Measurements from ENCODE around the gene GABRP. TPM values are rescaled to one million over a fixed set of nuclear protein-coding genes. Genes with fewer than 3 reads are reported as not detected.

Gene GABRP
- total and polyA plus RNA-seq, 5 donors from 2014 or later, result not detected

DNA sequence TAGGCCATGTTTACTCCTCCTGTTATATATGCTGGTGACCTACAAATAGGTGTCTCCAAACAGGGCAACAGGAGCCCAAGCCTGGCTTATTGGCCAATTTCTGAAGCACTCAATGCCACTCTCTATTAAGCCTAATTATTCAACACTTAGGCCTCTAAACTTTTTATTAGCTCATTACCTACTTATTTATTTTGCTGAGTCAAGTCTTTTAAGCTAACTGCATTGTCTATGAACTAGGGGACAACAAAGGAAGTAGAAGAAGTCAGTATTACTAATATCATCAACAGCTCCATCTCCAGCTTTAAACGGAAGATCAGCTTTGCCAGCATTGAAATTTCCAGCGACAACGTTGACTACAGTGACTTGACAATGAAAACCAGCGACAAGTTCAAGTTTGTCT is 28.2 kb downstream of the GABRP start:
- peaks cover 4% of the 10 kb centered on the region for H3K27me3 Mint-ChIP-seq
- no peaks in the 10 kb centered on the region for H3K36me3 Mint-ChIP-seq

GRCh38 chr5:170813231-170813630 is 29.7 kb downstream of the GABRP start:
- DNase-seq (no peak), ATAC-seq (ENCODE audit: low read depth in 2 of 2) (no peak)
- Mint-ChIP-seq H3K4me3 (no peak overlapping the region), H3K27me3 (no peaks in the 10 kb centered on the region), H3K9me3 (peaks cover 0 to 2% (median 0%) of the 10 kb centered on the region in 7 donors), H3K27ac (no peak overlapping the region), H3K36me3 (no peaks in the 10 kb centered on the region), H3K4me1 (no peaks in the 10 kb centered on the region)
- H3K4me3 ChIP-seq (ENCODE audit: low read depth, low read length), result no peak overlapping the region
- H3K9me3 ChIP-seq (ENCODE audit: control insufficient read depth in 2 of 2, low read length in 2 of 2), result no peaks in the 10 kb centered on the region
- no peak overlapping the region for H3K27ac ChIP-seq (ENCODE audit: insufficient read depth, low read length, poor library complexity, severe bottlenecking)
- peaks cover 2% of the 10 kb centered on the region for H3K27me3 ChIP-seq (ENCODE audit: control insufficient read depth, insufficient read depth, low read length)
- no peaks in the 10 kb centered on the region for H3K4me1 ChIP-seq (ENCODE audit: control insufficient read depth, insufficient read depth, low read length, poor library complexity, severe bottlenecking)
- H3K36me3 ChIP-seq (ENCODE audit: control insufficient read depth, insufficient read depth, low read length), result no peaks in the 10 kb centered on the region

More for the DNA sequence above, 28.2 kb downstream of the GABRP start:
- Mint-ChIP-seq H3K4me3 (no peak overlapping the region), H3K9me3 (no peaks in the 10 kb centered on the region), H3K4me1 (no peaks in the 10 kb centered on the region), H3K27ac (no peak overlapping the region)
- DNase-seq, result no peak
- no peaks in the 10 kb centered on the region for H3K4me1 ChIP-seq (ENCODE audit: control insufficient read depth, insufficient read depth, low read length, poor library complexity, severe bottlenecking)
- H3K9me3 ChIP-seq (ENCODE audit: control insufficient read depth in 2 of 2, low read length in 2 of 2), result no peaks in the 10 kb centered on the region
- peaks cover 2% of the 10 kb centered on the region for H3K27me3 ChIP-seq (ENCODE audit: control insufficient read depth, insufficient read depth, low read length)
- no peaks in the 10 kb centered on the region for H3K36me3 ChIP-seq (ENCODE audit: control insufficient read depth, insufficient read depth, low read length)
- no peak overlapping the region for H3K4me3 ChIP-seq (ENCODE audit: low read depth, low read length)
- no peak for ATAC-seq (ENCODE audit: low read depth in 2 of 2)
- no peak overlapping the region for H3K27ac ChIP-seq (ENCODE audit: insufficient read depth, low read length, poor library complexity, severe bottlenecking)

DNA sequence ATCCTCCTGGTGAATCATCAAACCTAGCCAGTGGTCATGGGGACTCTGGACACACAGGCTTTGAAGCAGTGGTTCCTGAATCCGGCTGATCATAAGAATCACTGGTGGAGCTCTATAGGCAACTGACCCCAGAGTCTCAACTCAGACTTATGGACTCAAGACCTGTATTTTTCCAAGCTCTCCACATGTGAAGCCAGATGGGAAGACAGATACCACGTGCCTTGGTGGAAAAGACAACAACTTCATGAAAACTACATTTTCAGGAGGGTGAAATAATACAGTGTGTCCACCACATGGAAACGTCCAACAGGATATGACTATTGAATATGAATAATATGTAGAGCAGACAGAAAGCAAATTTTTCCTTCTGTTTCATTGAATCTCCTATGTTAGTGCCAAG is 33.7 kb downstream of the GABRP start:
- no peak overlapping the region for H3K4me3 ChIP-seq (ENCODE audit: low read depth, low read length)
- no peak overlapping the region for H3K27ac ChIP-seq (ENCODE audit: insufficient read depth, low read length, poor library complexity, severe bottlenecking)
- H3K4me1 Mint-ChIP-seq, result no peaks in the 10 kb centered on the region
- H3K27me3 Mint-ChIP-seq, result no peaks in the 10 kb centered on the region
- no peak overlapping the region for H3K4me3 Mint-ChIP-seq
- no peaks in the 10 kb centered on the region for H3K27me3 ChIP-seq (ENCODE audit: control insufficient read depth, insufficient read depth, low read length)
- no peaks in the 10 kb centered on the region for H3K36me3 Mint-ChIP-seq
- no peaks in the 10 kb centered on the region for H3K9me3 ChIP-seq (ENCODE audit: control insufficient read depth in 2 of 2, low read length in 2 of 2)
- H3K36me3 ChIP-seq (ENCODE audit: control insufficient read depth, insufficient read depth, low read length), result no peaks in the 10 kb centered on the region
- ATAC-seq (ENCODE audit: low read depth in 2 of 2) (no peak), DNase-seq (no peak)
- H3K4me1 ChIP-seq (ENCODE audit: control insufficient read depth, insufficient read depth, low read length, poor library complexity, severe bottlenecking), result no peaks in the 10 kb centered on the region
- no peak overlapping the region for H3K27ac Mint-ChIP-seq
- peaks cover 0 to 2% (median 0%) of the 10 kb centered on the region in 7 donors for H3K9me3 Mint-ChIP-seq

DNA sequence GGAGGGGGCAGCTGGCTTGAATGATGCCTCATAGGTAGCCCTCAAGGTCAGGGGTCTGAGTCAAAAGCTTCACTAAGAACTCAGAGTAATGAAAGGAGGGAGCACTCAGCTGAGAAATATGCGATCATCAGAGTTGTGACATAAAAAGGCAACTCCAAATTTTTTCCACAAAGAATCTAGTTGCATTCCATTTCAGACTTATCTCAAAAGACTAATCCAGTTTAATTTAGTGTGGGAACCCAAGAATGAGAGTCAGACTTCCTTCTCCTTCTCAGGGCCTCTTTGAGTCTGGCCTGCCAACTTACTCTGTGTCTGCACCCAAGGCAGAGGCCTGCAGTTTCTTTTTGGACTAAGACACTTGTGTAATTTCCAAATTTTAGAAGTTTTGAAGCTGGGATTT is 34.7 kb downstream of the GABRP start:
- H3K4me3 ChIP-seq (ENCODE audit: low read depth, low read length), result no peak overlapping the region
- no peaks in the 10 kb centered on the region for H3K36me3 Mint-ChIP-seq
- H3K4me1 ChIP-seq (ENCODE audit: control insufficient read depth, insufficient read depth, low read length, poor library complexity, severe bottlenecking), result no peaks in the 10 kb centered on the region
- no peaks in the 10 kb centered on the region for H3K4me1 Mint-ChIP-seq
- H3K9me3 ChIP-seq (ENCODE audit: control insufficient read depth in 2 of 2, low read length in 2 of 2), result no peaks in the 10 kb centered on the region
- H3K27me3 ChIP-seq (ENCODE audit: control insufficient read depth, insufficient read depth, low read length), result no peaks in the 10 kb centered on the region
- no peak overlapping the region for H3K27ac ChIP-seq (ENCODE audit: insufficient read depth, low read length, poor library complexity, severe bottlenecking)
- H3K9me3 Mint-ChIP-seq, result peaks cover 0 to 2% (median 0%) of the 10 kb centered on the region in 7 donors
- no peak overlapping the region for H3K4me3 Mint-ChIP-seq
- no peak overlapping the region for H3K27ac Mint-ChIP-seq
- no peaks in the 10 kb centered on the region for H3K36me3 ChIP-seq (ENCODE audit: control insufficient read depth, insufficient read depth, low read length)
- DNase-seq (no peak), ATAC-seq (ENCODE audit: low read depth in 2 of 2) (no peak)
- peaks cover 2% of the 10 kb centered on the region for H3K27me3 Mint-ChIP-seq

- Mint-ChIP-seq H3K36me3 (no peaks in the 10 kb centered on the region), H3K4me1 (no peaks in the 10 kb centered on the region), H3K9me3 (peaks cover 0 to 2% (median 0%) of the 10 kb centered on the region in 7 donors), H3K27ac (no peak overlapping the region), H3K27me3 (peaks cover 5% of the 10 kb centered on the region), H3K4me3 (no peak overlapping the region)
- ATAC-seq (ENCODE audit: low read depth in 2 of 2), result no peak
- Histone ChIP-seq H3K9me3 (ENCODE audit: control insufficient read depth in 2 of 2, low read length in 2 of 2) (no peaks in the 10 kb centered on the region), H3K36me3 (ENCODE audit: control insufficient read depth, insufficient read depth, low read length) (no peaks in the 10 kb centered on the region), H3K4me1 (ENCODE audit: control insufficient read depth, insufficient read depth, low read length, poor library complexity, severe bottlenecking) (no peaks in the 10 kb centered on the region), H3K4me3 (ENCODE audit: low read depth, low read length) (no peak overlapping the region), H3K27ac (ENCODE audit: insufficient read depth, low read length, poor library complexity, severe bottlenecking) (no peak overlapping the region), H3K27me3 (ENCODE audit: control insufficient read depth, insufficient read depth, low read length) (no peaks in the 10 kb centered on the region)
- no peak for DNase-seq
Observed at GRCh38 chr5:170819824-170820223, 36.3 kb downstream of the GABRP start.

GRCh38 chr5:170821257-170821800 is 37.8 kb downstream of the GABRP start:
- H3K4me1 Mint-ChIP-seq, result no peaks in the 10 kb centered on the region

GRCh38 chr5:170826117-170826516 is 42.6 kb downstream of the GABRP start:
- no peaks in the 10 kb centered on the region for H3K4me1 ChIP-seq (ENCODE audit: control insufficient read depth, insufficient read depth, low read length, poor library complexity, severe bottlenecking)
- no peaks in the 10 kb centered on the region for H3K36me3 ChIP-seq (ENCODE audit: control insufficient read depth, insufficient read depth, low read length)
- no peak for DNase-seq
- H3K27me3 ChIP-seq (ENCODE audit: control insufficient read depth, insufficient read depth, low read length), result no peaks in the 10 kb centered on the region
- no peak overlapping the region for H3K27ac ChIP-seq (ENCODE audit: insufficient read depth, low read length, poor library complexity, severe bottlenecking)
- Mint-ChIP-seq H3K4me3 (no peak overlapping the region), H3K27ac (no peak overlapping the region), H3K27me3 (peaks cover 14% of the 10 kb centered on the region), H3K36me3 (no peaks in the 10 kb centered on the region), H3K4me1 (no peaks in the 10 kb centered on the region), H3K9me3 (peaks cover 0 to 7% (median 0%) of the 10 kb centered on the region in 7 donors)
- H3K4me3 ChIP-seq (ENCODE audit: low read depth, low read length), result no peak overlapping the region
- no peaks in the 10 kb centered on the region for H3K9me3 ChIP-seq (ENCODE audit: control insufficient read depth in 2 of 2, low read length in 2 of 2)
- no peak for ATAC-seq (ENCODE audit: low read depth in 2 of 2)

More at GRCh38 chr5:170821257-170821800, 37.8 kb downstream of the GABRP start:
- Mint-ChIP-seq H3K36me3 (no peaks in the 10 kb centered on the region), H3K9me3 (peaks cover 0 to 5% (median 0%) of the 10 kb centered on the region in 7 donors), H3K27ac (no peak overlapping the region), H3K27me3 (peaks cover 6% of the 10 kb centered on the region), H3K4me3 (no peak overlapping the region)
- DNase-seq, result no peak
- no peak overlapping the region for H3K27ac ChIP-seq (ENCODE audit: insufficient read depth, low read length, poor library complexity, severe bottlenecking)
- no peak overlapping the region for H3K4me3 ChIP-seq (ENCODE audit: low read depth, low read length)
- no peaks in the 10 kb centered on the region for H3K36me3 ChIP-seq (ENCODE audit: control insufficient read depth, insufficient read depth, low read length)
- no peak for ATAC-seq (ENCODE audit: low read depth in 2 of 2)
- H3K27me3 ChIP-seq (ENCODE audit: control insufficient read depth, insufficient read depth, low read length), result no peaks in the 10 kb centered on the region
- H3K9me3 ChIP-seq (ENCODE audit: control insufficient read depth in 2 of 2, low read length in 2 of 2), result no peaks in the 10 kb centered on the region
- no peaks in the 10 kb centered on the region for H3K4me1 ChIP-seq (ENCODE audit: control insufficient read depth, insufficient read depth, low read length, poor library complexity, severe bottlenecking)

GRCh38 chr5:170832241-170832640 is 48.7 kb downstream of the GABRP start:
- peaks cover 0 to 9% (median 3%) of the 10 kb centered on the region in 7 donors for H3K9me3 Mint-ChIP-seq
- H3K27ac Mint-ChIP-seq, result no peak overlapping the region
- ATAC-seq (ENCODE audit: low read depth in 2 of 2), result no peak
- H3K27me3 Mint-ChIP-seq, result no peaks in the 10 kb centered on the region
- DNase-seq, result no peak
- Histone ChIP-seq H3K4me1 (ENCODE audit: control insufficient read depth, insufficient read depth, low read length, poor library complexity, severe bottlenecking) (no peaks in the 10 kb centered on the region), H3K9me3 (ENCODE audit: control insufficient read depth in 2 of 2, low read length in 2 of 2) (no peaks in the 10 kb centered on the region), H3K27ac (ENCODE audit: insufficient read depth, low read length, poor library complexity, severe bottlenecking) (no peak overlapping the region), H3K27me3 (ENCODE audit: control insufficient read depth, insufficient read depth, low read length) (no peaks in the 10 kb centered on the region), H3K36me3 (ENCODE audit: control insufficient read depth, insufficient read depth, low read length) (no peaks in the 10 kb centered on the region), H3K4me3 (ENCODE audit: low read depth, low read length) (no peak overlapping the region)
- H3K4me1 Mint-ChIP-seq, result no peaks in the 10 kb centered on the region
- no peaks in the 10 kb centered on the region for H3K36me3 Mint-ChIP-seq
- no peak overlapping the region for H3K4me3 Mint-ChIP-seq
